HTERT RPE-1 (cell line): ENCODE results near the gene PACSIN2.

ENCODE experiments used
- in situ Hi-C: fragments of 300-500 bp; cut with MboI; formaldehyde crosslinking; loops from 4 replicates; pipeline ENCODE4 v1.14.3; 2020; ENCODE audit warnings: low sequenced_read_pairs

The PACSIN2 gene

GRCh38 chr22:42887120-42887519, 127.8 kb downstream of the PACSIN2 start:
- in situ Hi-C loops, result no loop called here

GRCh38 chr22:42885446-42885845, 129.5 kb downstream of the PACSIN2 start:
- in situ Hi-C loops, result no loop called here

GRCh38 chr22:42884616-42885375, 130.2 kb downstream of the PACSIN2 start:
- in situ Hi-C loops, result no loop called here

GRCh38 chr22:42883970-42884369, 131.0 kb downstream of the PACSIN2 start:
- in situ Hi-C loops, result no loop called here

- in situ Hi-C loops, result no loop called here
Observed at GRCh38 chr22:42883121-42883520, 131.8 kb downstream of the PACSIN2 start.

- in situ Hi-C loops, result no loop called here
Observed at GRCh38 chr22:42881982-42882656, 132.8 kb downstream of the PACSIN2 start.

GRCh38 chr22:42881298-42881697, 133.7 kb downstream of the PACSIN2 start:
- in situ Hi-C loops, result no loop called here

GRCh38 chr22:42880815-42881214, 134.1 kb downstream of the PACSIN2 start:
- in situ Hi-C loops, result no loop called here

- in situ Hi-C loops, result no loop called here
Observed at GRCh38 chr22:42879371-42880021, 135.5 kb downstream of the PACSIN2 start.

- in situ Hi-C loops, result no loop called here
Observed at GRCh38 chr22:42878561-42879305, 136.2 kb downstream of the PACSIN2 start.

GRCh38 chr22:42877597-42878340, 137.2 kb downstream of the PACSIN2 start:
- in situ Hi-C loops, result no loop called here

GRCh38 chr22:42877158-42877557, 137.8 kb downstream of the PACSIN2 start:
- in situ Hi-C loops, result no loop called here

- in situ Hi-C loops, result no loop called here
Observed at GRCh38 chr22:42876041-42876440, 138.9 kb downstream of the PACSIN2 start.

- in situ Hi-C loops, result no loop called here
Observed at GRCh38 chr22:42874010-42874409, 140.9 kb downstream of the PACSIN2 start.

GRCh38 chr22:42873356-42873755, 141.6 kb downstream of the PACSIN2 start:
- in situ Hi-C loops, result no loop called here

GRCh38 chr22:42872821-42873220, 142.1 kb downstream of the PACSIN2 start:
- in situ Hi-C loops, result no loop called here

GRCh38 chr22:42871146-42872050, 143.6 kb downstream of the PACSIN2 start:
- in situ Hi-C loops, result no loop called here

GRCh38 chr22:42869888-42870480, 145.0 kb downstream of the PACSIN2 start:
- in situ Hi-C loops, result no loop called here

GRCh38 chr22:42869463-42869862, 145.5 kb downstream of the PACSIN2 start:
- in situ Hi-C loops, result no loop called here
